IMR-90 (cell line): ENCODE results near the gene DAD1. TPM values are rescaled to one million over a fixed set of nuclear protein-coding genes. Genes with fewer than 3 reads are reported as not detected.

ENCODE experiments used
- ATAC-seq: fragments of 200-7000 bp; cut with Tn5 transposase; 2 replicates; pipeline ENCODE4 v1.9.1; 2020; ENCODE audit warnings: low read depth, mild to moderate bottlenecking, moderate library complexity
- BruUV-seq: library from RNA; stranded (reverse); fragments of 400-500 nt; replicated peaks from 2 replicates; lab custom pipeline; 2021; lab: Mats Ljungman, UMichigan
- CTCF ChIA-PET: fragments of 300-600 bp; formaldehyde crosslinking; extraction: SDS; loops from one replicate; lab custom pipeline; 2021; ENCODE audit warnings: antibody characterized with exemption; lab: Yijun Ruan, JAX
- POLR2A ChIA-PET: fragments of 300-600 bp; sonication (Branson Sonifier 250); formaldehyde crosslinking; loops from one replicate; lab custom pipeline; 2022; ENCODE audit warnings: antibody characterized with exemption; ENCODE audit not compliant: unreplicated experiment; lab: Charles Lee
- DNase-seq: peaks from one replicate; pipeline ENCODE4 v3.0.0; 2013
- H2AFZ ChIP-seq: replicated peaks from 2 replicates; pipeline ENCODE3; 2013; ENCODE audit warnings: low read length, mild to moderate bottlenecking; ENCODE audit not compliant: poor library complexity
- H2AK5ac ChIP-seq: 2 replicates; pipeline ENCODE4 v1.6.1; 2013; ENCODE audit warnings: low read depth, low read length, inconsistent platforms
- H2AK9ac ChIP-seq: replicated peaks from 2 replicates; pipeline ENCODE3; 2013; ENCODE audit warnings: mild to moderate bottlenecking, low read depth, low read length, moderate library complexity; ENCODE audit not compliant: poor library complexity
- H2BK120ac ChIP-seq: 2 replicates; pipeline ENCODE4 v1.6.1; 2013; ENCODE audit warnings: low read depth, low read length, inconsistent platforms
- H2BK15ac ChIP-seq: 3 replicates; pipeline ENCODE4 v1.6.1; 2013; ENCODE audit warnings: low read depth, low read length, inconsistent platforms
- H2BK20ac ChIP-seq: 2 replicates; pipeline ENCODE4 v1.6.1; 2013; ENCODE audit warnings: low read depth, mild to moderate bottlenecking, inconsistent platforms, low read length, moderate library complexity
- H2BK5ac ChIP-seq: 2 replicates; pipeline ENCODE4 v1.6.1; 2013; ENCODE audit warnings: mild to moderate bottlenecking, low read depth, low read length, inconsistent platforms; ENCODE audit not compliant: poor library complexity, severe bottlenecking
- H3K14ac ChIP-seq: replicated peaks from 2 replicates; pipeline ENCODE4 v1.6.1; 2013; ENCODE audit warnings: low read depth, low read length, inconsistent platforms
- H3K18ac ChIP-seq: 2 replicates; pipeline ENCODE4 v1.6.1; 2013; ENCODE audit warnings: low read depth, low read length, control low read depth
- H3K23ac ChIP-seq: 2 replicates; pipeline ENCODE4 v1.6.1; 2013; ENCODE audit warnings: low read depth, low read length, inconsistent platforms
- H3K27ac ChIP-seq: 2 replicates; pipeline ENCODE4 v1.5.1; 2013; ENCODE audit warnings: mild to moderate bottlenecking, control low read depth, low read length; ENCODE audit not compliant: insufficient read depth
- H3K27me3 ChIP-seq: 2 replicates; pipeline ENCODE4 v1.6.1; 2013; ENCODE audit warnings: low read length; ENCODE audit not compliant: control insufficient read depth, insufficient read depth
- H3K36me3 ChIP-seq: 2 replicates; pipeline ENCODE4 v1.6.1; 2013; ENCODE audit warnings: low read length, mixed read lengths; ENCODE audit not compliant: control insufficient read depth, insufficient read depth
- H3K4ac ChIP-seq: 2 replicates; pipeline ENCODE4 v1.6.1; 2013; ENCODE audit warnings: low read depth, low read length, inconsistent platforms
- H3K4me1 ChIP-seq: 2 replicates; pipeline ENCODE4 v1.6.1; 2013; ENCODE audit warnings: low read length, mixed read lengths; ENCODE audit not compliant: control insufficient read depth, insufficient read depth
- H3K4me2 ChIP-seq: 2 replicates; pipeline ENCODE4 v1.6.1; 2013; ENCODE audit warnings: low read depth, mild to moderate bottlenecking, control low read depth, low read length, moderate library complexity
- H3K4me3 ChIP-seq: 2 replicates; pipeline ENCODE4 v1.5.1; 2013; ENCODE audit warnings: low read depth, mild to moderate bottlenecking, control low read depth, low read length, moderate library complexity; ENCODE audit not compliant: insufficient read depth
- H3K56ac ChIP-seq: 2 replicates; pipeline ENCODE4 v1.6.1; 2013; ENCODE audit warnings: low read length, inconsistent platforms; ENCODE audit not compliant: insufficient read depth; ENCODE audit errors: extremely low read depth
- H3K79me1 ChIP-seq, 2 experiments: 2 replicates each; pipeline ENCODE4 v1.6.1; 2013; ENCODE audit warnings: low read length in 2 of 2, inconsistent platforms in 1 of 2, low read depth in 1 of 2
- H3K9ac ChIP-seq: 2 replicates; pipeline ENCODE4 v1.6.1; 2013; ENCODE audit warnings: low read depth, low read length, control low read depth
- H3K9me1 ChIP-seq: 2 replicates; pipeline ENCODE4 v1.6.1; 2013; ENCODE audit warnings: low read length, inconsistent platforms; ENCODE audit not compliant: insufficient read depth
- H3K9me3 ChIP-seq: 2 replicates; pipeline ENCODE4 v1.6.1; 2013; ENCODE audit warnings: low read length; ENCODE audit not compliant: control insufficient read depth, insufficient read depth
- H4K20me1 ChIP-seq: 2 replicates; pipeline ENCODE4 v1.6.1; 2013; ENCODE audit warnings: low read length, inconsistent platforms; ENCODE audit not compliant: insufficient read depth
- H4K5ac ChIP-seq: 2 replicates; pipeline ENCODE4 v1.6.1; 2013; ENCODE audit warnings: mild to moderate bottlenecking, low read depth, low read length, control low read depth
- H4K8ac ChIP-seq, 2 experiments: 2 replicates each; pipeline ENCODE4 v1.6.1; 2013; ENCODE audit warnings: low read depth in 2 of 2, low read length in 2 of 2, control low read depth in 1 of 2, inconsistent platforms in 1 of 2
- H4K91ac ChIP-seq: 2 replicates; pipeline ENCODE4 v1.6.1; 2013; ENCODE audit warnings: low read depth, low read length, inconsistent platforms; ENCODE audit not compliant: insufficient read depth
- RFX5 ChIP-seq: IDR thresholded peaks from 2 replicates; pipeline ENCODE4 v1.8.0; 2012; ENCODE audit warnings: low read depth, mild to moderate bottlenecking, low read length, moderate library complexity
- SMC3 ChIP-seq: fragments of 150-350 bp; IDR thresholded peaks from 2 replicates; pipeline ENCODE4 v1.6.1; 2016; ENCODE audit warnings: low read depth, mild to moderate bottlenecking, antibody characterized with exemption, low read length, moderate library complexity
- WGBS, 2 experiments: methylation state at CpG; one replicate each; pipeline versions ENCODE4 v1.1.5 to v1.1.7; 2013; ENCODE audit warnings: missing lambda C conversion rate in 2 of 2; ENCODE audit not compliant: insufficient read length in 1 of 2; ENCODE audit errors: extremely low coverage in 2 of 2; 5-methylcytosine and 5-hydroxymethylcytosine counted together
- dilution Hi-C: fragments of 300-500 bp; cut with HindIII; formaldehyde crosslinking; loops from one replicate; pipeline ENCODE4 v1.14.3; 2018; ENCODE audit warnings: low sequenced_read_pairs; ENCODE audit not compliant: unreplicated experiment
- in situ Hi-C: fragments of 300-500 bp; cut with MboI; formaldehyde crosslinking; loops from 3 replicates; pipeline ENCODE4 v1.14.3; 2019; ENCODE audit warnings: low sequenced_read_pairs, inconsistent platforms, mixed read lengths
- intact Hi-C: fragments of 100-400 bp; cut with micrococcal nuclease; formaldehyde crosslinking; loops from 2 replicates; pipeline ENCODE4 v1.10.0; 2022
- polyA plus RNA-seq, 3 experiments: library from polyadenylated mRNA; depleted of rRNA; stranded (reverse); fragments of >200 nt; gene quantifications; 2 replicates each; pipeline ENCODE4 v1.2.3, GENCODE V29; 2012; ENCODE audit warnings: low replicate concordance in 1 of 3
- total RNA-seq: library from RNA; depleted of rRNA; stranded (reverse); fragments of >200 nt; gene quantifications from 2 replicates; pipeline ENCODE4 v1.2.3, GENCODE V29; 2012

DAD1 gene
- total and polyA plus RNA-seq, 2 of the 4 experiments (the other 2 are of a cell fraction), result 396 to 496 TPM

- TF ChIP-seq RFX5, result no peak
Observed at GRCh38 chr14:22561661-22562579, 27.1 kb downstream of the DAD1 start (continued).

DNA sequence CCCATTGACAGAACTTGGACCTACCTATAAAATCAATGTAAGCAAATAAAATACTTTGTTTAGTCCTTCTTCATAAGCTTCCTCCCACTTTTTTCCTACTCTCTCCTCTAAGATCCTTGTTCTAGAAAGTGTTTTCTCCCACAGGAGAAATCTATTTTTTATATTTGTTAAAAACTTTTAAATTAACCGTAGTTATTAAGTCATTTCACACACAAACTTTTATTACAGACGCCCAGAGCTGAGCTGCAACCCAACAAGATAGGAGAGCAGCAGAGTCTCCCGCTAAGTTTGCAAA is 27.7 kb downstream of the DAD1 start:
- no peak overlapping the region for H3K4me3 ChIP-seq
- H4K8ac ChIP-seq, result no peak overlapping the region
- H2BK5ac ChIP-seq, result no peak overlapping the region
- H3K9me1 ChIP-seq, result no peaks in the 10 kb centered on the region
- ATAC-seq, result no peak
- H4K20me1 ChIP-seq, result peaks cover 3% of the 10 kb centered on the region; the same call in 1 of the 2 replicates
- H4K91ac ChIP-seq, result no peak overlapping the region
- no peak overlapping the region for H3K9ac ChIP-seq
- no peak for TF ChIP-seq SMC3
- no peak overlapping the region for H2AFZ ChIP-seq
- dilution Hi-C loops (no loop called here), in situ Hi-C loops (no loop called here), intact Hi-C loops (no loop called here)
- DNase-seq, result no peak
- H3K27me3 ChIP-seq, result no peaks in the 10 kb centered on the region
- H2AK5ac ChIP-seq, result no peak overlapping the region
- ChIA-PET CTCF (no interaction called here), POLR2A (no interaction called here)
- no peak overlapping the region for H3K14ac ChIP-seq
- no peak overlapping the region for H2BK120ac ChIP-seq
- no peak overlapping the region for H3K23ac ChIP-seq
- H3K79me1 ChIP-seq, result peaks cover 8 to 21% of the 10 kb centered on the region in 2 experiments
- H2BK20ac ChIP-seq, result no peak overlapping the region
- H2BK15ac ChIP-seq, result no peak overlapping the region
- no peak overlapping the region for H3K18ac ChIP-seq
- no peak overlapping the region for H3K56ac ChIP-seq
- H3K27ac ChIP-seq, result no peak overlapping the region
- H3K9me3 ChIP-seq, result no peaks in the 10 kb centered on the region
- H3K36me3 ChIP-seq, result peaks cover 15% of the 10 kb centered on the region
- H2AK9ac ChIP-seq, result no peak overlapping the region
- no CpG with 5 or more reads among the region's 3 CpGs for WGBS, 2 experiments
- no TSS peak for BruUV-seq
- H4K5ac ChIP-seq, result no peak overlapping the region
- H3K4me1 ChIP-seq, result peaks cover 8% of the 10 kb centered on the region
- no peak overlapping the region for H3K4ac ChIP-seq
- no peak overlapping the region for H3K4me2 ChIP-seq
